Measurements from ENCODE around the gene DNAAF1.

DNAAF1 gene

DNA sequence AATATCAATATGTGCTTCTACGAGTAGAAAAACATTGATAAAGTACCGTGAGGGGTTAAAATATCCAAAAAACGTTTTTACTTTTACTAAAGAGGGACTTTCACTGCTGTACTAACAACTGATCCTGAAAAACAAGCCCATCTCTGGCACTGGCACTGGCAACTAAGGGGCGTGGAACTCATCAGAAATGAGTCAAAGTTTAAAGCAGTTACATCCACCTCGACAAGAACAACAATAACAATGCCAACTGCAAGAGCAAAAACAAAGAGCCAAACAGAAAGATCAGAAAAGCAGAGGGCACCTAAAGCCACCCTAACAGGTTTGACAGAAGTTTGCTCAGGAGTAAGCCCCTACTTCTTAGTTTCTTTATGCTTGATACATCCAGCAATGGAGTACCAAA lies 41.4 kb upstream of the DNAAF1 start:
- H2BK12ac ChIP-seq (ENCODE audit: low read length in 2 of 2), result no peak overlapping the region
- H2AK5ac ChIP-seq (ENCODE audit: low read length, severe bottlenecking), result no peak overlapping the region
- 83% methylated on average over 5 of the region's 5 CpGs for WGBS
- H3K23ac ChIP-seq (ENCODE audit: low read length in 2 of 2), result no peak overlapping the region
- H3K27me3 ChIP-seq (ENCODE audit: control insufficient read depth in 1 of 2, insufficient read depth in 1 of 2, low read length in 2 of 2), result no peaks in the 10 kb centered on the region
- no peak for DNase-seq
- H3K4me1 ChIP-seq (ENCODE audit: control insufficient read depth, insufficient read depth, low read depth, low read length), result peaks cover 9% of the 10 kb centered on the region
- H4K91ac ChIP-seq (ENCODE audit: low read length), result no peak overlapping the region
- no peak overlapping the region for H2BK5ac ChIP-seq (ENCODE audit: low read depth, low read length, poor library complexity, severe bottlenecking)
- peak overlapping the region in 1 of 2 experiments; percentile 41 for H3K4me3 ChIP-seq (ENCODE audit: insufficient read depth in 1 of 2, low read depth in 1 of 2, low read length in 2 of 2)
- H2BK120ac ChIP-seq (ENCODE audit: low read depth, low read length), result no peak overlapping the region
- H3K14ac ChIP-seq (ENCODE audit: low read length in 2 of 2), result no peak overlapping the region
- no peak overlapping the region for H3K4me2 ChIP-seq (ENCODE audit: low read length, poor library complexity, severe bottlenecking)
- H3K79me1 ChIP-seq (replicated peaks; ENCODE audit: low read length, poor library complexity, severe bottlenecking), result peaks cover 31% of the 10 kb centered on the region
- H3K9ac ChIP-seq (ENCODE audit: low read length), result peak overlapping the region; percentile 23
- no peak overlapping the region for H3K27ac ChIP-seq (ENCODE audit: low read length, poor library complexity, severe bottlenecking)
- H2BK15ac ChIP-seq (ENCODE audit: low read depth, poor library complexity, severe bottlenecking), result no peak overlapping the region
- no peak overlapping the region for H4K8ac ChIP-seq (ENCODE audit: low read length)
- no peak overlapping the region for H3K18ac ChIP-seq (ENCODE audit: low read depth in 1 of 2, low read length in 2 of 2)
- H2AFZ ChIP-seq (ENCODE audit: low read depth, low read length), result no peak overlapping the region
- no peaks in the 10 kb centered on the region for H3K9me3 ChIP-seq (ENCODE audit: control insufficient read depth, low read length)
- peaks cover 22 to 24% of the 10 kb centered on the region in 2 experiments for H3K36me3 ChIP-seq (ENCODE audit: control insufficient read depth in 1 of 2, insufficient read depth in 2 of 2, low read depth in 1 of 2, low read length in 2 of 2)
- no peak overlapping the region for H3K4ac ChIP-seq (ENCODE audit: low read depth in 1 of 2, low read length in 2 of 2)

DNA sequence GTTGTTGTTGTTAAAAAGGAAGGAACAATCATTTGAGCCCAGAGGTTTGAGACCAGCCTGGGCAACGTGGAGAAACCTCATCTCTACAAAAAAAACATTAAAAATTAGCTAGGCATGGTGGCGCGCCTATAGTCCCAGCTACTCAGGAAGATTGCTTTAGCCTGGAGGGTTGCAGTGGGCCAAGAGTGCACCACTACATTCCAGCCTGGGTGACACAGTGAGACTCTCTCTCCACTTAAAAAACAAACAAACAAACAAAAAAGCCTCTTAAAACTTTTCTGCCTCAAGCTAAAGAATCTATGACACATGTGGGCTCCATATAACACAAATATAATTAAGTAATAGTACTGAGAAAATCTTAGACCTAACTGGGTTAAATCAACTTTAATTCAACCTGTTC lies 40.9 kb upstream of the DNAAF1 start:
- no peak overlapping the region for H2AK5ac ChIP-seq (ENCODE audit: low read length, severe bottlenecking)
- no peak overlapping the region for H3K4me2 ChIP-seq (ENCODE audit: low read length, poor library complexity, severe bottlenecking)
- H3K4me3 ChIP-seq (ENCODE audit: insufficient read depth in 1 of 2, low read depth in 1 of 2, low read length in 2 of 2), result no peak overlapping the region
- H2BK15ac ChIP-seq (ENCODE audit: low read depth, poor library complexity, severe bottlenecking), result no peak overlapping the region
- H2BK12ac ChIP-seq (ENCODE audit: low read length in 2 of 2), result no peak overlapping the region
- no peak overlapping the region for H3K4ac ChIP-seq (ENCODE audit: low read depth in 1 of 2, low read length in 2 of 2)
- peaks cover 9% of the 10 kb centered on the region for H3K4me1 ChIP-seq (ENCODE audit: control insufficient read depth, insufficient read depth, low read depth, low read length)
- H3K9ac ChIP-seq (ENCODE audit: low read length), result no peak overlapping the region
- no peak overlapping the region for H2AFZ ChIP-seq (ENCODE audit: low read depth, low read length)
- no peak for DNase-seq
- peaks cover 22 to 25% of the 10 kb centered on the region in 2 experiments for H3K36me3 ChIP-seq (ENCODE audit: control insufficient read depth in 1 of 2, insufficient read depth in 2 of 2, low read depth in 1 of 2, low read length in 2 of 2)
- H2BK120ac ChIP-seq (ENCODE audit: low read depth, low read length), result no peak overlapping the region
- no peak overlapping the region for H4K8ac ChIP-seq (ENCODE audit: low read length)
- H3K18ac ChIP-seq (ENCODE audit: low read depth in 1 of 2, low read length in 2 of 2), result no peak overlapping the region
- 97% methylated on average over 3 of the region's 3 CpGs for WGBS
- no peak overlapping the region for H3K27ac ChIP-seq (ENCODE audit: low read length, poor library complexity, severe bottlenecking)
- no peak overlapping the region for H4K91ac ChIP-seq (ENCODE audit: low read length)
- no peak overlapping the region for H3K14ac ChIP-seq (ENCODE audit: low read length in 2 of 2)
- peaks cover 33% of the 10 kb centered on the region for H3K79me1 ChIP-seq (replicated peaks; ENCODE audit: low read length, poor library complexity, severe bottlenecking)
- H2BK5ac ChIP-seq (ENCODE audit: low read depth, low read length, poor library complexity, severe bottlenecking), result no peak overlapping the region
- H3K27me3 ChIP-seq (ENCODE audit: control insufficient read depth in 1 of 2, insufficient read depth in 1 of 2, low read length in 2 of 2), result no peaks in the 10 kb centered on the region
- no peak overlapping the region for H3K23ac ChIP-seq (ENCODE audit: low read length in 2 of 2)
- no peaks in the 10 kb centered on the region for H3K9me3 ChIP-seq (ENCODE audit: control insufficient read depth, low read length)

GRCh38 chr16:84105301-84105815 lies 39.8 kb upstream of the DNAAF1 start:
- no peak overlapping the region for H2BK120ac ChIP-seq (ENCODE audit: low read depth, low read length)
- H3K27ac ChIP-seq (ENCODE audit: low read length, poor library complexity, severe bottlenecking), result no peak overlapping the region
- peaks cover 22 to 29% of the 10 kb centered on the region in 2 experiments for H3K36me3 ChIP-seq (ENCODE audit: control insufficient read depth in 1 of 2, insufficient read depth in 2 of 2, low read depth in 1 of 2, low read length in 2 of 2)
- H3K18ac ChIP-seq (ENCODE audit: low read depth in 1 of 2, low read length in 2 of 2), result no peak overlapping the region
- peaks cover 4% of the 10 kb centered on the region for H3K4me1 ChIP-seq (ENCODE audit: control insufficient read depth, insufficient read depth, low read depth, low read length)
- no peak overlapping the region for H2BK5ac ChIP-seq (ENCODE audit: low read depth, low read length, poor library complexity, severe bottlenecking)
- H3K4me3 ChIP-seq (ENCODE audit: insufficient read depth in 1 of 2, low read depth in 1 of 2, low read length in 2 of 2), result no peak overlapping the region
- no peak overlapping the region for H3K4me2 ChIP-seq (ENCODE audit: low read length, poor library complexity, severe bottlenecking)
- no peaks in the 10 kb centered on the region for H3K27me3 ChIP-seq (ENCODE audit: control insufficient read depth in 1 of 2, insufficient read depth in 1 of 2, low read length in 2 of 2)
- no peak overlapping the region for H3K9ac ChIP-seq (ENCODE audit: low read length)
- H3K9me3 ChIP-seq (ENCODE audit: control insufficient read depth, low read length), result no peaks in the 10 kb centered on the region
- H2BK12ac ChIP-seq (ENCODE audit: low read length in 2 of 2), result no peak overlapping the region
- H3K14ac ChIP-seq (ENCODE audit: low read length in 2 of 2), result no peak overlapping the region
- H4K8ac ChIP-seq (ENCODE audit: low read length), result no peak overlapping the region
- H2AFZ ChIP-seq (ENCODE audit: low read depth, low read length), result no peak overlapping the region
- 93% methylated on average over 11 of the region's 12 CpGs for WGBS
- no peak overlapping the region for H2AK5ac ChIP-seq (ENCODE audit: low read length, severe bottlenecking)
- DNase-seq, result no peak
- no peak overlapping the region for H3K23ac ChIP-seq (ENCODE audit: low read length in 2 of 2)
- peaks cover 33% of the 10 kb centered on the region for H3K79me1 ChIP-seq (replicated peaks; ENCODE audit: low read length, poor library complexity, severe bottlenecking)
- H2BK15ac ChIP-seq (ENCODE audit: low read depth, poor library complexity, severe bottlenecking), result no peak overlapping the region
- H3K4ac ChIP-seq (ENCODE audit: low read depth in 1 of 2, low read length in 2 of 2), result no peak overlapping the region
- no peak overlapping the region for H4K91ac ChIP-seq (ENCODE audit: low read length)

DNA sequence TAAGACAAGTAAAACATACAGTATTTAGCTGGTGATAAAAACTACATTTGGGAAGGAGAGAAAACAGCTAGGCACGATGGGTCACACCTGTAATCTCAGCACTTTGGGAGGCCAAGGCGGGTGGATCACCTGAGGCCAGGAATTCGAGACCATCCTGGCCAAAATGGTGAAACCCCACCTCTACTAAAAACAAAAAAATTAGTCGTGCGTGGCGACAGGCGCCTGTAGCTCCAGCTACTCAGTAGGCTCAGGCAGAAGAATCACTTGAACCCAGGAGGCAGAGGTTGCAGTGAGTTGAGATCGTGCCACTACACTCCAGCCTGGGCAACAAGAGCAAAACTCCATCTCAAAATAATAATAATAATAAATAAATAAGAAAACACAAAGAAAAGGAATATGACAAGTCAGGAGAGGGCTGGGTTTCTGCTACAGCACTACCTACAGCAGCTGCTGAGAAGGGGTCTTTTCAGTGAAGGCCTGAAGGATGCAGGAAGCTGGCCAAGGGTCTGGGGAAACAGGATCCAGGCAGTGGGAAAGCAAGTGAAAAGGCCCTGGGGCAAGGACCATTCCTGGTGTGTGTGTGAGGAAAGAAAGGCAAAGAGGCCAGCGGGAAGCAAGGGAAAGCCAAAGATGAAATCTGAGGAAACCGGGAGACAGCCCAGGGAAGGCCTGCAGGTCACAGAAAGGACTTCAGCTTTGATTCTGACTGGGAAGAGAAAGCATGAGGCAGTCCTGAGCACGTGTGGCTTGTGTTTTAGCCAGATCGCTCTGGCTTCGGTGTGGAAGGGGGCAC lies 39.0 kb upstream of the DNAAF1 start:
- H2BK15ac ChIP-seq (ENCODE audit: low read depth, poor library complexity, severe bottlenecking), result no peak overlapping the region
- no peaks in the 10 kb centered on the region for H3K9me3 ChIP-seq (ENCODE audit: control insufficient read depth, low read length)
- H2BK5ac ChIP-seq (ENCODE audit: low read depth, low read length, poor library complexity, severe bottlenecking), result no peak overlapping the region
- peaks cover 31% of the 10 kb centered on the region for H3K79me1 ChIP-seq (replicated peaks; ENCODE audit: low read length, poor library complexity, severe bottlenecking)
- no peak overlapping the region for H2BK120ac ChIP-seq (ENCODE audit: low read depth, low read length)
- H2AFZ ChIP-seq (ENCODE audit: low read depth, low read length), result no peak overlapping the region
- H2BK12ac ChIP-seq (ENCODE audit: low read length in 2 of 2), result no peak overlapping the region
- H3K27me3 ChIP-seq (ENCODE audit: control insufficient read depth in 1 of 2, insufficient read depth in 1 of 2, low read length in 2 of 2), result no peaks in the 10 kb centered on the region
- H3K4ac ChIP-seq (ENCODE audit: low read depth in 1 of 2, low read length in 2 of 2), result no peak overlapping the region
- H3K4me1 ChIP-seq (ENCODE audit: control insufficient read depth, insufficient read depth, low read depth, low read length), result peaks cover 4% of the 10 kb centered on the region
- peak overlapping the region; percentile 27 for H4K8ac ChIP-seq (ENCODE audit: low read length)
- H3K9ac ChIP-seq (ENCODE audit: low read length), result no peak overlapping the region
- no peak overlapping the region for H3K23ac ChIP-seq (ENCODE audit: low read length in 2 of 2)
- 97% methylated on average over 12 of the region's 13 CpGs for WGBS
- H3K4me2 ChIP-seq (ENCODE audit: low read length, poor library complexity, severe bottlenecking), result no peak overlapping the region
- H3K36me3 ChIP-seq (ENCODE audit: control insufficient read depth in 1 of 2, insufficient read depth in 2 of 2, low read depth in 1 of 2, low read length in 2 of 2), result peaks cover 22 to 31% of the 10 kb centered on the region in 2 experiments
- no peak overlapping the region for H4K91ac ChIP-seq (ENCODE audit: low read length)
- no peak overlapping the region for H3K4me3 ChIP-seq (ENCODE audit: insufficient read depth in 1 of 2, low read depth in 1 of 2, low read length in 2 of 2)
- H3K27ac ChIP-seq (ENCODE audit: low read length, poor library complexity, severe bottlenecking), result no peak overlapping the region
- H2AK5ac ChIP-seq (ENCODE audit: low read length, severe bottlenecking), result no peak overlapping the region
- no peak overlapping the region for H3K18ac ChIP-seq (ENCODE audit: low read depth in 1 of 2, low read length in 2 of 2)
- no peak for DNase-seq
- H3K14ac ChIP-seq (ENCODE audit: low read length in 2 of 2), result no peak overlapping the region

Data from mesenchymal stem cell (in vitro differentiated cells and primary cell).